ENCODE measurements around the gene ATRIP.

The ATRIP gene

GRCh38 chr3:48423883-48424695 lies 22.4 kb upstream of the ATRIP start:
- DNase-seq (ENCODE audit: low spot score), result no peak

- no peak for DNase-seq (ENCODE audit: low spot score)
These were observed 21.2 kb upstream of the ATRIP start for GRCh38 chr3:48425281-48425812.

- no peak for DNase-seq (ENCODE audit: low spot score)
These were observed 20.1 kb upstream of the ATRIP start for GRCh38 chr3:48426401-48426909.

GRCh38 chr3:48426944-48427629 lies 19.4 kb upstream of the ATRIP start:
- no peak for DNase-seq (ENCODE audit: low spot score)

- DNase-seq (ENCODE audit: low spot score), result no peak
These were observed 18.9 kb upstream of the ATRIP start for GRCh38 chr3:48427630-48427962.

- no peak for DNase-seq (ENCODE audit: low spot score)
These were observed 18.4 kb upstream of the ATRIP start for GRCh38 chr3:48428088-48428571.

GRCh38 chr3:48428572-48429316 lies 17.8 kb upstream of the ATRIP start:
- no peak for DNase-seq (ENCODE audit: low spot score)

GRCh38 chr3:48429317-48429959 lies 17.1 kb upstream of the ATRIP start:
- DNase-seq (ENCODE audit: low spot score), result peak; percentile 76

GRCh38 chr3:48429960-48430707 lies 16.4 kb upstream of the ATRIP start, which contains the start of gene PLXNB1:
TSS of gene PLXNB1 (minus strand) at chr3:48430086. CDS start at chr3:48424611, 5,475 bp downstream.
- no peak for DNase-seq (ENCODE audit: low spot score)

- no peak for DNase-seq (ENCODE audit: low spot score)
These were observed 15.8 kb upstream of the ATRIP start for GRCh38 chr3:48430708-48431101.

GRCh38 chr3:48431224-48432029 lies 15.1 kb upstream of the ATRIP start:
- no peak for DNase-seq (ENCODE audit: low spot score)

GRCh38 chr3:48432411-48433371 lies 13.8 kb upstream of the ATRIP start:
- DNase-seq (ENCODE audit: low spot score), result no peak

- DNase-seq (ENCODE audit: low spot score), result no peak
These were observed 12.9 kb upstream of the ATRIP start for GRCh38 chr3:48433472-48434118.

- DNase-seq (ENCODE audit: low spot score), result no peak
These were observed 11.8 kb upstream of the ATRIP start for GRCh38 chr3:48434591-48435222.

- no peak for DNase-seq (ENCODE audit: low spot score)
These were observed 11.3 kb upstream of the ATRIP start for GRCh38 chr3:48435223-48435595.

GRCh38 chr3:48435774-48436476 lies 10.6 kb upstream of the ATRIP start:
- peak; percentile 90 for DNase-seq (ENCODE audit: low spot score)

- no peak for DNase-seq (ENCODE audit: low spot score)
These were observed 10.1 kb upstream of the ATRIP start for GRCh38 chr3:48436477-48436787.
